Stimulated activated CD8-positive, alpha-beta memory T cell treated with anti-CD3 and anti-CD28 coated beads, Interleukin-2, amount 100 ng/mL, for 48 hours (primary cell): ENCODE measurements around the gene ISG15.
"Not testable (repeated sequence)": the region's sequence is repeated elsewhere in the genome, so short reads cannot be mapped to it uniquely, and the experiment has no call there.

Experiments used
- DNase-seq, 2 donors: peaks; one replicate each; pipeline ENCODE4 v3.0.0-alpha.2; 2020; ENCODE audit warnings: low read depth in 2 of 2

The ISG15 gene

DNA sequence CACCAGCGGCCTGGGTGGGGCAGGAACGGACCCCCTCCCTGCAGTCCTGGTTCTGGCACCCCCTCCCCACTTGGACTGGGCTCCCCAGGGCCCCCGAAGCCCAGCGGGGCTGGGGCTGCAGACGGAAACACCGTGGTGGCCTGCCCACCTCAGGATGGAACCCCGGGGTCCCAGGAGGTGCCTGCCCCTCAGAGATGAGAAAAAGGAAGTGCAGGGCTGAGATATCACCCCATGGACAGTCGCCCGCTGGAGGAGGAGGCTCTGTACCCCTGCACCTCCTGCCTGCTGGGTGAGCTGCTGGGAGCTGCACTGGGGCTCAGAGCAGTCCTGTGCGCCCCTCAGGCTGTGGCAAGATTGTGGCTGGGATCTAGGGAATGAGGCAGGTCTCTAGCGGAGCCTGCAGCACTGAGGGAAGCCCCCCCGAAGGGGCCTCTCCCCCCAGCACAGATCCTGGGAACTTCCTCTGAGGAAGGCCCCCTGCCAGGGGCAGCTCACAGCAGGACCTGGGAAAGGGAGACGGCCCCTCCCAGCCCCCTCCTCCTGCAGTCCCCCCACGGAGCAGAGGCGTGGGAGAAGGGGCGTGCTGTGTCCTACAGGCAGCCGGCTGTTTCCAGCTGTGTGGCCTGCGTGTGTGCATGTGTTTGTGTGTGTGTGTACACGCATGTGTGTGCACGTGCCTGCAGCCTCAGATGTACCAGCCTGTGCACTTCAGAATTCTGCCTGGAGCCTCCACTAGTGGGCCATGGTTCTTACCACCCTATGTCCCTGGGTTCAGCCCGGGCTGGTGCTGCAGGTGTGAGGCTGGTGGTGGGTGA, 13.5 kb downstream of the ISG15 start:
- DNase-seq, result no peak

DNA sequence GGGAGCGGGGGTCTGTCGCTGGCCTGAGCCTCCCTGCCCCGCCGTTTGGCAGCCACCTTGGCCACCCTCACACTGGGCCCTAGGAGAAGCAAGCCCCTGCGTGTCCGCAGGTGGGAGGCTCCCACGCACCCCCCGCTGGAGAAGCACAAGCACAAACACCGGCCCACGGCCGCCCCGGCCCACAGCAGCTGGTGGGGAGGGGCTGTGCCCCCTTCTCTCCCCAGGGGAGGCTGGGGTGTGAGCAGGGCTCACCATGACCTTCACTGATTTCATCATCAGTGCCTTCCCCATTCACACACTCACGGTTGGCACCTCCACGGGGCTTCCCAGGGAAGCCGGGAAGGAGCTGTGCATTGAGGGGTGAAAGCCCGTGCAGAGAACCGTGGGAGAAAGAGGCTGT, 14.5 kb downstream of the ISG15 start:
- DNase-seq, result no peak

DNA sequence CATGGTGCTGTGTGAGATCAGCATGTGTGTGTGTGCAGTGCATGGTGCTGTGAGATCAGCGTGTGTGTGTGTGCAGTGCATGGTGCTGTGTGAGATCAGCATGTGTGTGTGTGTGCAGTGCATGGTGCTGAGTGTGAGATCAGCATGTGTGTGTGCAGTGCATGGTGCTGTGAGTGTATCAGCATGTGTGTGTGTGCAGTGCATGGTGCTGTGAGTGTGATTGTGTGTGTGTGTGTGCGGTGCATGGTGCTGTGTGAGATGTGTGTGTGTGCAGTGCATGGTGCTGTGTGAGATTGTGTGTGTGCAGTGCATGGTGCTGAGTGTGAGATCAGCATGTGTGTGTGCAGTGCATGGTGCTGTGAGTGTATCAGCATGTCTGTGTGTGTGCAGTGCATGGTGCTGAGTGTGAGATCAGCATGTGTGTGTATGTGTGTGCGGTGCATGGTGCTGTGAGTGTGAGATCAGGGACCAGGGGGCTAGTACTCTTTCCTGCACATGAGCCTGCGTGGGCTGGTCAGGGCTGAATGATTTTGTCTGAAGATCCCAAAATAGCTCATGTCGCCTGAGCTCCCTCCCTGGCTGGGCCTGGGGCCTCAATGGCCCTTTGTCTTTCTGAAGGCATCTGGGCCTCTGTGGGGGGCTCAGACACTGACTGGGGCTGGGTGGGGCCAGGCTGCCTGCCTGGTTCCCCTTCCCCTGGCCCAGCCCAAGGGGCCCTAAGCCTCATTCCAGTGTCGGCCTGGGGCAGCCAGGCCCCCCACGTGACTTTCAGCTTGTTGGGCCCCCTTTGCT, 17.8 kb downstream of the ISG15 start:
- DNase-seq, result not testable (repeated sequence)

DNA sequence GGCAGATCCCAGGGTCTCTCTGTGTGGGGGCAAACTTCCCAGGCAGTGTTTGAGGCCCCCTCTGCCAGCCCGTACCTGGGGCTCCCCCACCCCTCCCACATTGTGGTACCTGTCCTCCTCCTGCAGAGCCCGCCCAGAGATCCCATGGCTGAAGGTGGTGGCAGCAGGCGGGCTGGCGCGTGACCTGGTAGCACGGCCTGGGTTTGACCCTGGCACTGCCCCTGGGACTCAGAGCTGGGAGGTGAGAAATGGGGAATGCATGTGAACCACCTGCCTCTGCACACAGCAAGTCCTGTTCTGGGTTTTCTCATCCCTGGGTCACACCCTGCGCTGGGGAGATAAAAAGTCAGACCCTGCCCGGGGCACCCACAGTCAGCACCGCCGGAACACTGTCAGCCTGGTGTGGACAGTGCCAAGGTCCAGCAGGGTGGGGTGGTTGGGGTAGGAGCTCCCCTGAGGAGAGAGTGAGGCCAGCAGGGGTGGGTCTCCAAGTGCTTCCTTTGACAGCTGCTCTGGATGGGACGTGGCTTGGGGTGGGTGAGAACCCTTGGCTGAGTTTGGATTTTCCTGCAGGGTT, 18.4 kb downstream of the ISG15 start:
- no peak for DNase-seq

DNA sequence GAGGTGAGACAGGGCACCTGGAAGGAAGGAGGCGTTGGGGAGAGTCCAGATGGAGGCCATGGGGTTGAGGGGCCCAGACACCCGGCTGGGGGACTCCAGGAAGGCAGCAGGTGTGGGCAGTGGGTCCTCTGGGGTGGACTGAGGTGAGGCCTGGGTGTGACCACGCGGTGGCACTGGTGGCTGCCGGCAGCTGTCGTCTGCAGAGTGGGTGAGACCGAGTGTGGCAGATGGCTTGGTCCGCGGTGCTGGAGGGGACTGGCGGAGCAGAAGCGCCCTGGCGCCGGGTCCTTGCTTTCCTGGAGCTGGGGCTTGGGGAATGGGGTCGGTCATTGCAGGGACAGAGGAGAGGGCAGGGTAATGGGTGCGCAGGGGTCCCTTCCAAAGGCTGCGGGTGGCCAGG, 19.1 kb downstream of the ISG15 start:
- DNase-seq, result no peak

DNA sequence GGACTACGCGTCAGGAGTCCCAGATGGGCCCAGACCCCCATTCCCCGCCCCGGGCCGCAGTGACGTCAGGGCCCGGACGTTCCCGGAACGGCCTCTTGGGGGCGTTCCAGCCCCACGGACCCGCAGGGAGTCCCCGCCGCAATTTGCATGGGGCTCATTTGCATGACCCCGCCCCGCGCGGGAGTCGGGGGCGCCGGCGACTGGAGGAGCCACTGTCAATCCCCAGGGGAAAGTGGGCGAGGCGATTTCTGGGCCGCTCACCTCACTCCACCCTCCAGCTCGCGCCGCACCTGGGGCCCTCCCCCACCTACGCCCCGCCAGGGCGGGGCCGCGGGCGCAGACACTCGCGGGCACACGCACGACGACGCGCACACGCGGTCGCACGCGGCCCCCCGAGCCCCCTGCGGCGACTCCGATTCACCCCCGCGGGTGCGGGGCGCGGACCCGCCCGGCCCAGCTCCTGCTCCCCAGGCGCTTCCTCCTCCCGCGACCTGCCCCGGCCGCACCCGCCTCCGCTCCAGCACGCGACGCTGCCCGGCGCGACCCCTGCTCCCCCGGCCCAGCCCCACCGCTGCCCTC, 19.8 kb downstream of the ISG15 start:
- DNase-seq, result peak; percentile 87 to 93

DNA sequence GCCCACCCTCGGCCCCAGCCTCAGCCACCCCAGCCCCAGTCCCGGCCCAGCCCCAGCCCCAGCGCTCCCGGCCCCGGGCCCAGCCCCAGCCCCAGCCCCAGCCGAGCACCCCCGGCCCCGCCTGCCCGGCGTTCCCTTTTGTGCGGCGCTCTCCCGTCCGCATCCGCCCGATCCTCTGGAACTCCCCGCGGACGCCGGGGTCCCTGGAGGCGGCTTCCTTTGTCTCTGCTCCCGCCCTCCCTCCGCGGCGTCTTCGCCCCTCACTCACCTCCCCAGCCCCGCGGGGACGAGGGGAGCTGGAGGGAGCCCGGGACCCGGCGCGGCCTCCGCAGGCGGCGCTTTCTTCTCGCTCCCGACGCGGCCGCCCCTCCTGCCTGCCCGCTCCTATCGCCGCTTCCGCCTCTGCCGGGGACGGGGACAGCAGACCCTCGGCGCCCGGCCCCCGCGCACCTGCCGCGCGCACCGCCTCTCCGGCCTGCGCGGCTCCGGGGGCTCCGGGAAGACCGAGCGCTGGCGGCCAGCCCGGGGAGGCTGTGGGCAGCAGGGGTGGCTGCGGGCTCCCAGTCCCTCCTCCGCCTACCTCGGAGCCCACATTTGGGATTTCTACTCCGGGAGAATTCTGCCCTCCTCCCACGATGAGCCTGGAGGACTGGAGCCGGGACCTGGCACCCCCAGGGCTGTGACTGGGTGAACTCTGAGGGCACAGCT, 20.6 kb downstream of the ISG15 start:
- no peak for DNase-seq

DNA sequence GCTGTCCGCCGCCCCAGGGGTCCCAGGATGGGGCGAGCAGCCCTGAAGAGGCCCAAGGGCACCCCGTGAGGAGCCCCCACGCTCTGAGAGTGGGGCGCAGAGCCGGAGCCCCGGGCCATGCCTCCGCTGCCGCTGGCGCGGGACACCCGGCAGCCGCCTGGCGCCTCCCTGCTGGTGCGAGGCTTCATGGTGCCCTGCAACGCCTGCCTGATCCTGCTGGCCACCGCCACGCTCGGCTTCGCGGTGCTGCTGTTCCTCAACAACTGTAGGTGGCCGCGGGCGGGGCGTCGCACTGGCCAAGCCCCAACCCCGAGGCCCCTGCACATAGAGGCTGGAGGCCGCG, 21.1 kb downstream of the ISG15 start:
- no peak for DNase-seq

DNA sequence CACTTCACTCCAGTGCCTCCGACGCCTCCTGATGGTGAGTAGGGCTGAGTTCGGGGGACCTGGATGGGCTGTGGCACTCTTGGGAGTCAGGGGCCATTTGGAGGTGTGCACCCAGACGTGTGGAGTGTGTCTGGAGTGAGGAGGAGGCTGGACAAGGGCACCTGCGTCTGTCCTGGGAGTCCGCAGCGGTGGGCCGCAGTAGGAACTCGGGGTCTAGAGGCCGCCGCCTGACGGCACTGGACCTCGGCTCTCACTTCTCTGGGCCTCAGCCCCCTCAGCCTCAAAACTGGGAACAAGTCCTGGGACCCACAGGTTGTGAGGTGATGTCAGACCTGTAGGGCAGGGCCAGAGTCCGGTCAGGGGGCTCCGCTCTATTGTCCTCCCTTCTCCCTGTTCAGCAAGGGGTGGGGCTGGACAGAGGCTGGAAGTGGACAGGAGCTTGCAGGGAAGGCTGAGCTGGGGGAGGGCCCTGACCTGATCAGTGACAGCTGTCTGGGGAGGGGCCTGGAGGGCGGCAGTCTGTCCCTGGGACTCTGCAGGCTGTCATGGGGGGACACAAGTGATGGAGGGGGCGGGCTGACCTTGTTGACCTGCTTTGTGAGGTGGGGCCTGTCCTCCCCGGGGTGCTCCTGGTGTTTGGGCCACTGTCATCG, 22.1 kb downstream of the ISG15 start:
- DNase-seq, result no peak

DNA sequence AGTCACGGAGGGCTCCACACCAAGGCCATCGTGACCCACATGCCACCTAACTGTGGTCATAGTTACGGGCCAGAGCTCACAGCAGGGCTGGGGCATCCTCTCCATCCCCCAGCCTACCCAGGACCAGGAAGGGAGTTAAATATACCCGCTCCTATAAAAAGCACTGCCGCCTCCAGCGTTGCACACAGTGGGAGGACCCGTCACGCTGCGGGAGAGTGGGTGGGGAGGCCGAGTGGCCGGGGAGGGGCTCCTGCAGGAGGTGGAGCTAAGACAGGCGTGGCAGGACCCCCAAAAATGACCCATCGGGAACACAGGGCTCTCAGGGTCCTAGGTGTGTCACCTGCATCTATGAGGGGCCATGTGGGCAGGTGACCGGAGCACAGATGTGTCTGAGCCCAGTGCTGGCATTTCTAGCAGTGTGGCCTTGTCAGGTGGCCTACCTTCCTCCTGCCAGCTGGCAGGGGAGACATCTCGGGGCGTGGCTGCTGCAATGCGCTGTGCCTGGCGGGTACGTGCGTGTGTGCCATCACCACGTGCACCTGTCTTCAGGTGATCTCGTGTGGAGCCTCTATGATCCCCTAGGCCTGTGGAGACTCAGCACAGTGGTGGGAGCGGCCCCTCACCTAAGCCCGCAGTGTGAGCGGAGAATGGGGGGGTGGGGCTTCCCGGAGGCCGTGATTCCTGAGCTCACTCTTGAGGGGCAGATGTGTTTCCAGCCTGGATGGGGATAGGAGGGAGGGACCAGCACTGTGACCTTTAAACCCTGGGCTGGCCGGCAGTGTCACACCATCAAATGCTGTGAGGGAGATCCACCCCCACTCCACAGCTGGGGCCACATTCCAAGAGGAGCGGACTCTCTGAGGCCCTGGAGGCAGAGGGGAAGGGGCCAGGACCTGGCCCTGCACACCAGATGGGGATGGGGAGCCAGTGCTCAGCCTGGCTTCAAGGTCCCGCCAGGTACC, 24.4 kb downstream of the ISG15 start:
- no peak for DNase-seq

DNA sequence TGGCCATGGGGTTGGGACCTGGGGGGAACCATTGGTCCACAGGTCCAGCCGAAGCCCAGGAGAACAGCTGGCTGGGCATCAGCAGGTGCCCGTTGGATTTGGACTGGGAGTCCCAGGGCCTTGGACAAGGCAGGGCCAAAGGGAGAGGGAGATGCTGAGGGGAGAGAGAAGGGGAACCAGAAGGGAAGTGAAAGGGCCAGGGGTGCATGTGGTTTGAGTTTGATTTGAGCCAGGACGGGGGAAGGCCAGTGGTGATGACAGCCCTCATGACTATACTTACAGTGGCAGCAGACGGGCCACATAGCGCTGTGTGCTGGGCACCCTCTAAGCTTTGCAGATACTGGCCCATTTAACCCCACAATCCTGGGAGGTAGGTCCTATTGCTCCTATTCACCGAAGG, 25.4 kb downstream of the ISG15 start:
- DNase-seq, result no peak

DNA sequence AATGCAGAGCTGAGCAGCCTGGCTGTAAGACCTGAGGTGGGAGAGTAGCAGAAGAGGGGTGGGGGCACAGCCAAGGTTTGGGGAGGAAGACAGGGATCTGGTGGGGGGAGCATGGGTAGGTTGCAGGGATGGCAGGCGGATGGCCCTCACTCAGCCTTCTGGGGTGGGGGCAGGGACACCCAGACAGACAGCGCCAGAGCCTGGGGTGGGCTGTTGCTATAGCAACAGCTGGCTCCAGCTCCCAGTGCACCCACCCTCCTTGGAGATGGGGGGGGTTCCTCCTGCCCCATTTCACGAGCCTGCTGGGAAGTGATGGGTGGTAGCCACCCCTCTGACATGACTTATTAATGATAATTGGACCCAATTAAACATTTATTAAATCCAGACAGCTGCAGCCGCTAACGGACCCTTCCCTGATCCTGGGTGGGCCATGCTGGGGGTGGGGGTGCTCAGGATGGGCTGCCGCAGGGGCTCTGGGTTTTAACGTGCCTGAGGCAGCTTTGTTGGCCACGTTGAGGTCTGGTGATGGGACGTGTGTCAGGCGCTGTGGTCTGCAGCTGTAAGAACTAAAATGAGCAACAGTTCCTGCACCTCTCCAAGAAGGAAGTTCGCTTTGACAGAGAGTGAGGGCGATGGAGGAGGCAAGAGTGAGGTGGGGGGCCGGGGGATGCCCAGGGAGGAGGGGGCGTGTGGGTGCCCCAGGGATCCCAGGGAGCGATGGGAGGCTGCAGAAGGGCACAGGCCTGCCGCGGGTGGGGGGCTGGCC, 26.0 kb downstream of the ISG15 start:
- no peak for DNase-seq

DNA sequence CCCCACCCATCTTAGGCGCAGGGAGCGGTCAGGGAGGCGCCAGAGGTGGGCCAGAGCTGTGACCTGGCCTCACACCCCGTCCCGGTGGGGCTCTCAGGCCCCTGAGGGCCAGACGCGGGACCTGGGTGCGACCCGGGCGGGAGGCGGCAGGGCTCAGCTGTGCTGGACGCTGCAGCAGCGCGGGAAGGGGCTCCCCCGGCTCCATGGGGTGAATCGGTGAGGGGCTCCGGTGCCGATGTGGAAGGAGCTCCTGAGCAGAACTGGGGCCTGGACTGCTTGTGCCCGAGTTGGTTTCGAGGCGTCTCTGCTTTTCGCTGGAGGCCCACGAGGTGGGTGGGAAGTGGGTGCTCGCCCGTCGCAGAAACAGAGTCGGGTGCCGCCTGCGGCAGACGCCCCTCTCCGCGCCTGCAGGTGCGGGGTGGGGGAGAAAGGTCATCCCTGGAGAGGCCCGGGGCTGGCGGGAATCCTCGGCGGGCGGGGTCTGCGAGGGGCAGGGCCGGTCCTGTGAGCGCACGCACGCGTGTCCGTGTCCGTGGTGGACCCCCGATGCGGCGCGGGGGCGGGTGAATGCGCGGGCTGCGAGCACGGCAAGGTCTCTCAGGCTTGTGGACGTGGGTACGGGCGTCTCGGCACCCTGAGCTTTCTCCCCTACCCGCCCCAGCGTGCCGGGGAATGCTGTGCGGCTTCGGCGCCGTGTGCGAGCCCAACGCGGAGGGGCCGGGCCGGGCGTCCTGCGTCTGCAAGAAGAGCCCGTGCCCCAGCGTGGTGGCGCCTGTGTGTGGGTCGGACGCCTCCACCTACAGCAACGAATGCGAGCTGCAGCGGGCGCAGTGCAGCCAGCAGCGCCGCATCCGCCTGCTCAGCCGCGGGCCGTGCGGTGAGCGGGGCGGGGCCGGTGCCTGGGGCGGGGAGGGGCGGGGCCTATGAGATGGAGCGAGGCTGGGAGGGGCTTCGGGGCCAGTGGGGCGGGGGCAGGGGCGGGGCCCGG, 27.0 kb downstream of the ISG15 start:
- peak; percentile 66 to 73 for DNase-seq

DNA sequence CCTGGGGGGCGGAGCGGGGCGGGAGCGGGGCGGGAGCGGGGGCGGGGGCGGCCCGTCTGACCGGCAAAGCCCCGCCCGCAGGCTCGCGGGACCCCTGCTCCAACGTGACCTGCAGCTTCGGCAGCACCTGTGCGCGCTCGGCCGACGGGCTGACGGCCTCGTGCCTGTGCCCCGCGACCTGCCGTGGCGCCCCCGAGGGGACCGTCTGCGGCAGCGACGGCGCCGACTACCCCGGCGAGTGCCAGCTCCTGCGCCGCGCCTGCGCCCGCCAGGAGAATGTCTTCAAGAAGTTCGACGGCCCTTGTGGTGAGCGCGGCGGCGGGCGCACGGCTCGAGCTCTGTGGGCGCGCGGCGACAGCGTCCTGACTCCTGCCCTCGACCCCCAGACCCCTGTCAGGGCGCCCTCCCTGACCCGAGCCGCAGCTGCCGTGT, 27.8 kb downstream of the ISG15 start:
- DNase-seq, result no peak

DNA sequence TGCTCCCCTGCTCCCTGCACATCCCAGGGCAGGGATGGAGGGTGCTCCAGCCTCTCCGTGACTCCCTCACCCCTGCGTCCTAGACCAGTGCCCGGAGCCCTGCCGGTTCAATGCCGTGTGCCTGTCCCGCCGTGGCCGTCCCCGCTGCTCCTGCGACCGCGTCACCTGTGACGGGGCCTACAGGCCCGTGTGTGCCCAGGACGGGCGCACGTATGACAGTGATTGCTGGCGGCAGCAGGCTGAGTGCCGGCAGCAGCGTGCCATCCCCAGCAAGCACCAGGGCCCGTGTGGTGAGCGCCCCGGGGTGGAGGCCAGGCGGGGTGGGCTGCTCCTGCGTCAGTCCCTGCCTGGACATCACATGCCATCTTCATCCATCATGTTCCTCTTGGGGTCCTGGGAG, 28.6 kb downstream of the ISG15 start:
- no peak for DNase-seq

DNA sequence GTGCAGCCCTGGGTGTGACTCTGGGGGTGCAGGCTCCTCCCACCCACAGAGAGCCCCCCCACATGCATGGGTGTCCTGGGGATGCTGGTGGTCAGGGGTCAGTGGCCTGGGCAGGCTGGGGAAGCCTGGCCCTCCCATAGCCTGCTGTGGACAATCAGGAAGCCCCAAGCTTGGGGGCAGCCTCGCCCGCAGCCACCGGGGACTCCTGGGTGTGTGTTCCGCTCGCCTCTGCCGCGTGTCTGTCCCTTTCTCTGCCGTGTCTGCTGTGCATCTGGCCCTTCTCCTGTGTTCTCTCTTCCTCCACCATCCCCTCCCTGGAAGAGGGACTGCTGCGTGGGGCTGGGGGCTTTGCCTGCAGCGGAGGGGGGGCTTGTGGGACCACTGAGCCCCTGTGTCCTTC, 29.5 kb downstream of the ISG15 start:
- DNase-seq, result no peak

DNA sequence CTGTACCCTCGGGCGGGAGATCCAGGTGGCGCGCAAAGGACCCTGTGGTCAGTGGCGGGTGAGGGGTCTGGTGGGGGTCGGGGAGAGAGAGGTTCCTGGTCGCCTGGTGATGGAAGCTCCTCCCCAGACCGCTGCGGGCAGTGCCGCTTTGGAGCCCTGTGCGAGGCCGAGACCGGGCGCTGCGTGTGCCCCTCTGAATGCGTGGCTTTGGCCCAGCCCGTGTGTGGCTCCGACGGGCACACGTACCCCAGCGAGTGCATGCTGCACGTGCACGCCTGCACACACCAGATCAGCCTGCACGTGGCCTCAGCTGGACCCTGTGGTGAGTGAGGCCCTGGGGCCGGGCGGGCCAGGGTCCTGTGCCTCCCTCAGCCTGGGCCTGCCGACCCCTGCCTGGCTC, 30.1 kb downstream of the ISG15 start:
- no peak for DNase-seq

DNA sequence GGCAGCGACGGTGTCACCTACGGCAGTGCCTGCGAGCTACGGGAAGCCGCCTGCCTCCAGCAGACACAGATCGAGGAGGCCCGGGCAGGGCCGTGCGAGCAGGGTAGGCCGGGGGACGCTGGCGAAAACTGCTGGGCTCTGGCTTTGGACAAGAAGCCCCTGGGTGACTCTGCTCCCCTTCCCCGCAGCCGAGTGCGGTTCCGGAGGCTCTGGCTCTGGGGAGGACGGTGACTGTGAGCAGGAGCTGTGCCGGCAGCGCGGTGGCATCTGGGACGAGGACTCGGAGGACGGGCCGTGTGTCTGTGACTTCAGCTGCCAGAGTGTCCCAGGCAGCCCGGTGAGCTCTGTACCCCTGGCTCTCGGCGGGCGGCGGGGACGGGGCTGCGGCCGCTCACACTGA, 30.6 kb downstream of the ISG15 start:
- no peak for DNase-seq
